Mesenteric fat pad (tissue), 1 donor: ENCODE results near the gene ABO. TPM values are rescaled to one million over a fixed set of nuclear protein-coding genes. Genes with fewer than 3 reads are reported as not detected.

Experiments
- DNase-seq: peaks from one replicate; pipeline ENCODE4 v3.0.0-alpha.2; 2020; ENCODE audit warnings: low spot score
- total RNA-seq: library from RNA; stranded (reverse); fragmentation: NEBNext Ultra II Directional; extraction: Animal tissue kit (Norgen Biotek cat#: 25700); gene quantifications from one replicate; pipeline ENCODE4 v1.2.1, GENCODE V29; 2021
- donor health status: DM: yes; HTN: yes; CAD: no.

The ABO gene
- total RNA-seq, 1 donor from 2014 or later: 2.3 TPM

GRCh38 chr9:133205996-133206931 is 68.7 kb downstream of the ABO start:
- DNase-seq: peak; percentile 81

GRCh38 chr9:133205481-133205887 is 69.5 kb downstream of the ABO start:
- DNase-seq: peak; percentile 74

Other genes with a start within 250 kb of the ABO start
- 32.3 TPM for gene GTF3C5, start 244.2 kb downstream of the ABO start, total RNA-seq
- gene CEL, start 213.2 kb downstream of the ABO start, total RNA-seq: 2.2 TPM
- 58.4 TPM for gene RALGDS, start 154.0 kb downstream of the ABO start, total RNA-seq
- 25.1 TPM for gene GBGT1, start 111.3 kb downstream of the ABO start, total RNA-seq
- not detected for gene OBP2B, start 66.0 kb downstream of the ABO start, total RNA-seq
- 15.8 TPM for gene SURF6, start 61.0 kb upstream of the ABO start, total RNA-seq
- 25.6 TPM for gene MED22, start 72.9 kb upstream of the ABO start, total RNA-seq
- gene RPL7A, start 73.0 kb upstream of the ABO start, total RNA-seq: 1,535 TPM
- gene SURF1, start 81.3 kb upstream of the ABO start, total RNA-seq: 30.8 TPM
- 13.5 TPM for gene SURF2, start 81.3 kb upstream of the ABO start, total RNA-seq
- gene SURF4, start 100.9 kb upstream of the ABO start, total RNA-seq: 211 TPM
- not detected for gene STKLD1, start 101.2 kb upstream of the ABO start, total RNA-seq
- gene REXO4, start 142.8 kb upstream of the ABO start, total RNA-seq: 13.1 TPM
- 0.64 TPM for gene ADAMTS13, start 147.2 kb upstream of the ABO start, total RNA-seq
- gene CACFD1, start 184.8 kb upstream of the ABO start, total RNA-seq: 9.3 TPM
- gene SLC2A6, start 203.9 kb upstream of the ABO start, total RNA-seq: 3.9 TPM
- not detected for gene MYMK, start 249.8 kb upstream of the ABO start, total RNA-seq